ENCODE data around the gene SPATA13.

DNA sequence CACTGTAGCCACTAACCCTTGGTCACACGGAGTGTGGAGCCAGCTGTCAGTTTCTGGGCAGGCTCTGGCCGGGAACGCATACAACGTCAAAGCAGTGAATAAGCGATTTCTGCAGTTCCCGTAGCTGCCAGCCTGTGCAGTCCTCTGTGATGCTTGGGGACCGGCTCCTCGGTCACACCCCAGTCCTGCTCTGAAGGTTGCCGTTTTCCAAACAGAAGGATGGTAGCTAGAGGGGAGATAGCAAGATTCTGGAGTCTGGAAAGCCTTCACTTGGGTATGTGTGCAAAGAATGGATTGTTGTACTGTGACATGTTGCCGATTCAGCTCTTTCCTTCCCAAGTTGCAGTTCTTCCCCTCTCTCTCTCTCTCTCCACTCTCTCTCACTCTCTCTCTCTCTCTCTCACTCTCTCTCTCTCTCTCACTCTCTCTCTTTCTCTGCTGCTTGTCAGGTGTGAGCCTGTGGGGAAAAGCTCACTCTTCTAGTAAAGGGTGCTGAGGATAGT is 110.2 kb downstream of the SPATA13 start:
- TF ChIP-seq POLR2A (IDR thresholded peaks at IDR 0.05) = no peak
- TF ChIP-seq, protein P1, sequence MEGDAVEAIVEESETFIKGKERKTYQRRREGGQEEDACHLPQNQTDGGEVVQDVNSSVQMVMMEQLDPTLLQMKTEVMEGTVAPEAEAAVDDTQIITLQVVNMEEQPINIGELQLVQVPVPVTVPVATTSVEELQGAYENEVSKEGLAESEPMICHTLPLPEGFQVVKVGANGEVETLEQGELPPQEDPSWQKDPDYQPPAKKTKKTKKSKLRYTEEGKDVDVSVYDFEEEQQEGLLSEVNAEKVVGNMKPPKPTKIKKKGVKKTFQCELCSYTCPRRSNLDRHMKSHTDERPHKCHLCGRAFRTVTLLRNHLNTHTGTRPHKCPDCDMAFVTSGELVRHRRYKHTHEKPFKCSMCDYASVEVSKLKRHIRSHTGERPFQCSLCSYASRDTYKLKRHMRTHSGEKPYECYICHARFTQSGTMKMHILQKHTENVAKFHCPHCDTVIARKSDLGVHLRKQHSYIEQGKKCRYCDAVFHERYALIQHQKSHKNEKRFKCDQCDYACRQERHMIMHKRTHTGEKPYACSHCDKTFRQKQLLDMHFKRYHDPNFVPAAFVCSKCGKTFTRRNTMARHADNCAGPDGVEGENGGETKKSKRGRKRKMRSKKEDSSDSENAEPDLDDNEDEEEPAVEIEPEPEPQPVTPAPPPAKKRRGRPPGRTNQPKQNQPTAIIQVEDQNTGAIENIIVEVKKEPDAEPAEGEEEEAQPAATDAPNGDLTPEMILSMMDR (IDR thresholded peaks at IDR 0.05) = peak in 1 of 3 experiments; percentile 94

All from vagina (tissue), 2 donors.